ENCODE measurements around the gene ATP5F1A. TPM values are rescaled to one million over a fixed set of nuclear protein-coding genes. Genes with fewer than 3 reads are reported as not detected.

The ATP5F1A gene
- total RNA-seq, result 931 TPM

DNA sequence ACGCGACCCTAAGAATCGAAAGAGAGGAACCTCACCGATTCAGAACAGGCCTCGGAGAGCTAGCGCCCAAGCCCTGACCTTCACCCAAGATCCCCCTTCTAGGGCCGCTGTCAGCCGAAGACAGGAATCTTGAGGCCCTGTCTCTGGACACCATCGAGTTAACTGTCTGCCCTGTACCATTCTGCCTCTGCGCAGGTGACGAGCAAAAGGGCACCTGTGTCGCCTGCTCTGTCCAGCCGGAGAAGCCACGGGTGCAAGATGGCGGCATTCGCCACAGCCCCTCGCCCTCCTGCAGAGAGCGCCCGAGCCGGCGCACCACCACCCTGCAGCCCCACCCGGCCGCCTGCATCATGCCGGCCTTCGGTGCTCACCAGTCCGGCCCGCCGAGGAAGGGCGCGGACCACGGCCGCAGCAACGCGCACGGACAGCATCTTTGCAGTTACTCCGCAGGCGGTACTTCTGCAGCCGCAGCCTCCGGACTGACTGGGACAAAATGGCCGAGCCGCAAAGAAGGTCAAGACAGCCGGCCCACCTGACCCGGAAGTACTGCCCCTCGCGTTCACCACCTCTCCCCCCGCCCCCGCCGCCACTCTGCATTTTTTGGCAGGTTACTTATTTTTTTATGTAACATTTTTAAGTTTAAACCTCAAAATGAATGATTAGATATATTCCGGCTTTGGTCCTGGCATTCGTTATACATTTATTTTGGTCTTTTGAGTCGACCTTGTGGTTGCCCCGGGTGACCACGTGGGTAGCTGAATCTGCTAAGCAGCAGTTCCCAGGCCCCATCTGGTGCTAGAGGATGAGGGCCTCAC is at the start of gene ATP5F1A:
TSS of gene ATP5F1A (minus strand) at position 496 of the 815 bp plus-strand sequence. CDS start at position 431, 65 bp downstream.

DNA sequence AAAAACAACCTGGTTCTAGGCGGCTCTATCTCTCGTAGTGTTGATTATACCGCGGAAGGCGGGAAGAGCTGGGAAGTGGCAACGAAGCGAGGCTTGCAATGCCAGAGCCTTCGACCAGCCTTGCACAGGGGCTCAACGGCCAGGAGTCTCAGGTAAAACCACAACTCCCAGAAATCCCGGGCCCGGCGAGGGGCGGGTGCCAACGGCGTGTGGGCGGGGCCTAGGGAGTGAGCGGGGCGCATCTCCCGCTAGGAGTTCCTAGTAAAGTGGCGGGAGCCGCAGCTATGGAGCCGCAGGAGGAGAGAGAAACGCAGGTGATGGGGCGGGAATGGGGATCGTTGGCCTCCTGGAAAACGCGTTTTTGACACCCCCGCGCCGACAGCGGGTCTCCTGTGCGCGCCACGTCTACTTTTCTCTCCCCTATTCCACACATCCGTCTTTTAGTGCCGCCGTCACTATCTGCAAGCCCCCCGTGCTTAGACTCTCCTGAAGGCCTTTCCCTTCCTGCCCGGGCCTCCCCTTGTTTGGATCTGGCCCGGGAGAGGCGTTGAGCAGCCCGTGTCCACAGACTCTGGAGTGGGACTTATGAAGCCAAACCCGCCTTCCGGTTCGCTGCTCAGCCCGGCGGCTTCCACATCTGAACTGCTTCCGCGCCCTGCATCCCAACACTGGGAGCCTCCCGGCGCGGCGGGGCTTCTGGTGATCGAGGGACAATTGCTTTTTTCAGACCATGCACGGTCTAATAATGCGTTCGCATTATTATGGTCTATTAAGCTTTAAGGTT is 6.2 kb upstream of the ATP5F1A start, which contains the start of gene HAUS1:
TSS of gene HAUS1 (plus strand) at position 258 of the 784 bp plus-strand sequence. CDS start at position 285, 27 bp downstream.

DNA sequence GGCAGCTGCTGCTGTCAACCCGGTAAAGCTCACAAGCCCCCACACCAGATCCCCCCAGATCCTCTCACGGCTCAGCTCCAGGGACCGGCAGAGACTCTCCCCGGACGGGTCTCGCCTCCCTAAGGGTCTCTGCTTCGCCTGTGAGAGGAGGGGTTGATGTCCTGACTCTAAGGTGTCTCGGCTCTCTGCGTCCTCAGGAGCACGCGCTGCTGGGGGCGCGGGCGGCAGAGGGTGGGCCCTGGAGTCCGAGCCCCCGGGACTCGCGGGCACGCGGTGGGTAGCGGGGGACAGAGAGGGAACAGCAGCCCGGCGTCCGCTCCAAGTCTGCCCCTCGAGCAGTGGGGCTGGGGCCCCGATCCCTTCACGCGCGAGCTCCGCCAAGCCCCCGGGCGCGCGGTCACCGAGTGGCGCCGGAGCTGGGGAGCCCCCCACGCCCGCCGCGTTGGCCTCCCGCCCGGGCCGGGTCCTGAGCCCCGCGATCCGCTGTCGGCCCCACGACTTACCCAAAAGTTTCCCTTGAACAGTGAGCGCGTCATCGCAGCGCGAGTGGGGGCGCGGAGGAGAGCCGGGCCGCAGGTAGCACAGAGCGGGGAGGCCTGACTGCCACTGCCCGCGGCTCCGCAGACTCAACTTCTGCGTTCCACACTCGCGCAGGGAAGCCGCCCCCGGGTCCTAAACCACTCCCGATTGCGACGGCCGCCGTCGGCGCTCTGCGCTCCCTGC is 26.3 kb downstream of the ATP5F1A start, which contains the start of gene PSTPIP2:
TSS of gene PSTPIP2 (minus strand) at position 608 of the 723 bp plus-strand sequence. CDS start at position 536, 72 bp downstream.

Other genes starting within 250 kb of the ATP5F1A start
- 55.7 TPM for gene EPG5, start 131.0 kb downstream of the ATP5F1A start, total RNA-seq
- 18.3 TPM for gene PSTPIP2, start 26.0 kb downstream of the ATP5F1A start, total RNA-seq
- 49.5 TPM for gene HAUS1, start 6.1 kb upstream of the ATP5F1A start, total RNA-seq

Measured in camera-type eye (tissue), 1 donor.